Neural cell (in vitro differentiated cells): Measurements from ENCODE around the gene PTPN1. TPM values are rescaled to one million over a fixed set of nuclear protein-coding genes. Genes with fewer than 3 reads are reported as not detected.

Experiments
- H2AFZ ChIP-seq: fragments of 200-600, 300-800 bp; sonication (generic), shearing (Covaris generic); 2 replicates; pipeline ENCODE4 v1.6.0; 2014; ENCODE audit warnings: low read depth, mild to moderate bottlenecking, antibody characterized with exemption, low read length, moderate library complexity
- H3F3A ChIP-seq: fragments of 200-600 bp; shearing (Covaris generic); 2 replicates; pipeline ENCODE4 v1.6.1; 2016; ENCODE audit warnings: mild to moderate bottlenecking, moderate library complexity, mixed read lengths, antibody characterized with exemption, low read length; ENCODE audit not compliant: insufficient read depth, poor library complexity, severe bottlenecking
- H3K27ac ChIP-seq: fragments of 200-600, 300-800 bp; sonication (generic), shearing (Covaris generic); 2 replicates; pipeline ENCODE4 v1.5.1; 2014; ENCODE audit warnings: mild to moderate bottlenecking, low read length, moderate library complexity
- H3K27me3 ChIP-seq: fragments of 300-800, 200-600 bp; sonication (generic), shearing (Covaris generic); 2 replicates; pipeline ENCODE4 v1.6.0; 2014; ENCODE audit warnings: mild to moderate bottlenecking, low read depth, low read length, moderate library complexity; ENCODE audit not compliant: insufficient read depth
- H3K36me3 ChIP-seq: fragments of 300-800, 200-600 bp; sonication (generic), shearing (Covaris generic); 2 replicates; pipeline ENCODE4 v1.5.1; 2014; ENCODE audit warnings: mild to moderate bottlenecking, antibody characterized with exemption, low read length, moderate library complexity; ENCODE audit not compliant: insufficient read depth
- H3K4me2 ChIP-seq: fragments of 300-800, 200-600 bp; sonication (generic), shearing (Covaris generic); 2 replicates; pipeline ENCODE4 v1.6.0; 2014; ENCODE audit warnings: mild to moderate bottlenecking, low read length
- H3K4me3 ChIP-seq: fragments of 300-800, 200-600 bp; sonication (generic), shearing (Covaris generic); 2 replicates; pipeline ENCODE4 v1.5.1; 2014; ENCODE audit warnings: mild to moderate bottlenecking, low read length, moderate library complexity
- H3K79me2 ChIP-seq: fragments of 200-600 bp; shearing (Covaris generic); replicated peaks from 2 replicates; pipeline ENCODE4 v1.6.0; 2014; ENCODE audit warnings: mild to moderate bottlenecking, low read length, moderate library complexity; ENCODE audit not compliant: insufficient read depth
- H3K9ac ChIP-seq: fragments of 300-800, 200-600 bp; sonication (generic), shearing (Covaris generic); 2 replicates; pipeline ENCODE4 v1.6.1; 2016; ENCODE audit warnings: mild to moderate bottlenecking, low read length, mixed read lengths
- H3K9me2 ChIP-seq: fragments of 200-600 bp; shearing (Covaris generic); 2 replicates; pipeline ENCODE4 v1.6.1; 2016; ENCODE audit warnings: mild to moderate bottlenecking, low read length, mixed read lengths; ENCODE audit not compliant: insufficient read depth
- H3K9me3 ChIP-seq: fragments of 200-600, 300-800 bp; sonication (generic), shearing (Covaris generic); 2 replicates; pipeline ENCODE4 v1.6.1; 2016; ENCODE audit warnings: mild to moderate bottlenecking, mixed run types, low read length, moderate library complexity, mixed read lengths
- H4K20me1 ChIP-seq: fragments of 200-600 bp; shearing (Covaris generic); 2 replicates; pipeline ENCODE4 v1.6.1; 2016; ENCODE audit warnings: mild to moderate bottlenecking, mixed run types; ENCODE audit not compliant: insufficient read depth
- CTCF ChIP-seq: fragments of 450-650 bp; IDR thresholded peaks from 2 replicates; pipeline ENCODE4 v1.5.1; 2014; ENCODE audit warnings: antibody characterized with exemption, mild to moderate bottlenecking, moderate library complexity; ENCODE audit not compliant: poor library complexity, severe bottlenecking
- EP300 ChIP-seq: fragments of 450-650 bp; conservative IDR thresholded peaks from 2 replicates; pipeline ENCODE4 v1.6.1; 2014; ENCODE audit warnings: antibody characterized with exemption, mild to moderate bottlenecking, moderate library complexity; ENCODE audit not compliant: poor library complexity, severe bottlenecking
- EZH2 ChIP-seq: fragments of 200-600, 300-800 bp; shearing (Covaris generic), sonication (generic); IDR thresholded peaks from 2 replicates; pipeline ENCODE4 v1.6.1; 2014; ENCODE audit warnings: antibody characterized with exemption, low read length, borderline replicate concordance, mild to moderate bottlenecking; ENCODE audit not compliant: insufficient read depth, poor library complexity, severe bottlenecking
- MXI1 ChIP-seq: fragments of 450-650 bp; conservative IDR thresholded peaks from 2 replicates; pipeline ENCODE4 v1.6.1; 2014; ENCODE audit warnings: antibody characterized with exemption, mild to moderate bottlenecking; ENCODE audit not compliant: poor library complexity, severe bottlenecking
- POLR2AphosphoS5 ChIP-seq: IDR thresholded peaks from 2 replicates; pipeline ENCODE4 v1.6.1; 2012
- RAD21 ChIP-seq: fragments of 450-650 bp; conservative IDR thresholded peaks from 2 replicates; pipeline ENCODE4 v1.6.1; 2014; ENCODE audit warnings: antibody characterized with exemption, mild to moderate bottlenecking, moderate library complexity
- SMC3 ChIP-seq: fragments of 450-650 bp; conservative IDR thresholded peaks from 2 replicates; pipeline ENCODE4 v1.6.1; 2014; ENCODE audit warnings: antibody characterized with exemption, mild to moderate bottlenecking, moderate library complexity; ENCODE audit not compliant: poor library complexity
- TAF1 ChIP-seq: IDR thresholded peaks from 2 replicates; pipeline ENCODE4 v1.6.1; 2012; ENCODE audit warnings: low read depth
- polyA plus RNA-seq: library from polyadenylated mRNA; depleted of rRNA; stranded (reverse); fragments of >200 nt; gene quantifications from 2 replicates; pipeline ENCODE4 v1.2.3, GENCODE V29; 2014
- TF ChIP-seq, protein P1 (sequence below): IDR thresholded peaks from 2 replicates; pipeline ENCODE4 v1.6.1; 2012; ENCODE audit warnings: borderline replicate concordance

Gene PTPN1
- polyA plus RNA-seq, 1 donor from 2014 or later, result 48.1 TPM

GRCh38 chr20:50582092-50582491 is 71.9 kb downstream of the PTPN1 start:
- Histone ChIP-seq H3K27ac (no peak overlapping the region), H3K4me2 (no peak overlapping the region), H4K20me1 (no peaks in the 10 kb centered on the region), H3K9me2 (no peaks in the 10 kb centered on the region), H3K9ac (no peak overlapping the region), H3K9me3 (no peaks in the 10 kb centered on the region), H3F3A (no peaks in the 10 kb centered on the region), H2AFZ (no peak overlapping the region), H3K36me3 (peaks cover 11% of the 10 kb centered on the region), H3K27me3 (no peaks in the 10 kb centered on the region), H3K79me2 (no peaks in the 10 kb centered on the region), H3K4me3 (no peak overlapping the region)
- TF ChIP-seq MXI1 (no peak), TAF1 (no peak), EP300 (no peak), SMC3 (no peak), POLR2AphosphoS5 (no peak), EZH2 (no peak), RAD21 (no peak), CTCF (no peak)
- TF ChIP-seq, protein P1, sequence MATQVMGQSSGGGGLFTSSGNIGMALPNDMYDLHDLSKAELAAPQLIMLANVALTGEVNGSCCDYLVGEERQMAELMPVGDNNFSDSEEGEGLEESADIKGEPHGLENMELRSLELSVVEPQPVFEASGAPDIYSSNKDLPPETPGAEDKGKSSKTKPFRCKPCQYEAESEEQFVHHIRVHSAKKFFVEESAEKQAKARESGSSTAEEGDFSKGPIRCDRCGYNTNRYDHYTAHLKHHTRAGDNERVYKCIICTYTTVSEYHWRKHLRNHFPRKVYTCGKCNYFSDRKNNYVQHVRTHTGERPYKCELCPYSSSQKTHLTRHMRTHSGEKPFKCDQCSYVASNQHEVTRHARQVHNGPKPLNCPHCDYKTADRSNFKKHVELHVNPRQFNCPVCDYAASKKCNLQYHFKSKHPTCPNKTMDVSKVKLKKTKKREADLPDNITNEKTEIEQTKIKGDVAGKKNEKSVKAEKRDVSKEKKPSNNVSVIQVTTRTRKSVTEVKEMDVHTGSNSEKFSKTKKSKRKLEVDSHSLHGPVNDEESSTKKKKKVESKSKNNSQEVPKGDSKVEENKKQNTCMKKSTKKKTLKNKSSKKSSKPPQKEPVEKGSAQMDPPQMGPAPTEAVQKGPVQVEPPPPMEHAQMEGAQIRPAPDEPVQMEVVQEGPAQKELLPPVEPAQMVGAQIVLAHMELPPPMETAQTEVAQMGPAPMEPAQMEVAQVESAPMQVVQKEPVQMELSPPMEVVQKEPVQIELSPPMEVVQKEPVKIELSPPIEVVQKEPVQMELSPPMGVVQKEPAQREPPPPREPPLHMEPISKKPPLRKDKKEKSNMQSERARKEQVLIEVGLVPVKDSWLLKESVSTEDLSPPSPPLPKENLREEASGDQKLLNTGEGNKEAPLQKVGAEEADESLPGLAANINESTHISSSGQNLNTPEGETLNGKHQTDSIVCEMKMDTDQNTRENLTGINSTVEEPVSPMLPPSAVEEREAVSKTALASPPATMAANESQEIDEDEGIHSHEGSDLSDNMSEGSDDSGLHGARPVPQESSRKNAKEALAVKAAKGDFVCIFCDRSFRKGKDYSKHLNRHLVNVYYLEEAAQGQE, result no peak

DNA sequence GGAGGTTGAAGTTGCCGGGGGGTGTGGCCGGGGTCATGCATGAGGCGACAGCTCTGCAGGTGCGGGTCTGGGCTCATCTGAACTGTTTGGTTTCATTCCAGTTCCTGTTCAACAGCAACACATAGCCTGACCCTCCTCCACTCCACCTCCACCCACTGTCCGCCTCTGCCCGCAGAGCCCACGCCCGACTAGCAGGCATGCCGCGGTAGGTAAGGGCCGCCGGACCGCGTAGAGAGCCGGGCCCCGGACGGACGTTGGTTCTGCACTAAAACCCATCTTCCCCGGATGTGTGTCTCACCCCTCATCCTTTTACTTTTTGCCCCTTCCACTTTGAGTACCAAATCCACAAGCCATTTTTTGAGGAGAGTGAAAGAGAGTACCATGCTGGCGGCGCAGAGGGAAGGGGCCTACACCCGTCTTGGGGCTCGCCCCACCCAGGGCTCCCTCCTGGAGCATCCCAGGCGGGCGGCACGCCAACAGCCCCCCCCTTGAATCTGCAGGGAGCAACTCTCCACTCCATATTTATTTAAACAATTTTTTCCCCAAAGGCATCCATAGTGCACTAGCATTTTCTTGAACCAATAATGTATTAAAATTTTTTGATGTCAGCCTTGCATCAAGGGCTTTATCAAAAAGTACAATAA is 72.5 kb downstream of the PTPN1 start:
- Histone ChIP-seq H3K9ac (no peak overlapping the region), H3F3A (no peaks in the 10 kb centered on the region), H3K4me2 (no peak overlapping the region), H3K9me3 (no peaks in the 10 kb centered on the region), H3K27ac (no peak overlapping the region), H3K79me2 (no peaks in the 10 kb centered on the region), H3K4me3 (no peak overlapping the region), H2AFZ (no peak overlapping the region), H3K27me3 (no peaks in the 10 kb centered on the region), H3K36me3 (peaks cover 11% of the 10 kb centered on the region), H3K9me2 (no peaks in the 10 kb centered on the region), H4K20me1 (no peaks in the 10 kb centered on the region)
- no peak for TF ChIP-seq EZH2
- no peak for TF ChIP-seq MXI1
- no peak for TF ChIP-seq CTCF
- TF ChIP-seq SMC3, result no peak
